DLD1 (cell line): Measurements from ENCODE around the gene AGTRAP.

Experiments used
- in situ Hi-C: cut with HindIII; loops from 2 replicates; pipeline ENCODE4 v1.10.0; 2017; ENCODE audit warnings: low sequenced_read_pairs

AGTRAP gene

DNA sequence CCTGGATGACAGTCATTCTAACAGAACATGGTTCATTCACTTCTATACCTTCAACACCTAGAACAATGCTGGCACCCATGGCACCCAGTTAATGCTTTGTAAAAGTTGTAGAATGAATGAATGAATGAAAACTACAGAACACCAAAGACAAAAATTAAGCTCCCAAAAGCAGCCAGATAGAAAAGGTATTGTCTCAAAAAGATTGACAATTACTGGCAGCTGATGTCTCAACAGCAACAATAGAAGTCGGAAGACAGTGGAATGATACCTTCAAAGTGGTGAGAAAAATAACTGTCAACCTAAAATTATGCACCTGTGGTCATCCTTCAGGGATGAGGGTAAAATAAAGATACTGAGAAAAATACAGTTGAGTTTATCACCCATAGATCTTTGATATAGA, 21.1 kb downstream of the AGTRAP start:
- in situ Hi-C loops = no loop called here

DNA sequence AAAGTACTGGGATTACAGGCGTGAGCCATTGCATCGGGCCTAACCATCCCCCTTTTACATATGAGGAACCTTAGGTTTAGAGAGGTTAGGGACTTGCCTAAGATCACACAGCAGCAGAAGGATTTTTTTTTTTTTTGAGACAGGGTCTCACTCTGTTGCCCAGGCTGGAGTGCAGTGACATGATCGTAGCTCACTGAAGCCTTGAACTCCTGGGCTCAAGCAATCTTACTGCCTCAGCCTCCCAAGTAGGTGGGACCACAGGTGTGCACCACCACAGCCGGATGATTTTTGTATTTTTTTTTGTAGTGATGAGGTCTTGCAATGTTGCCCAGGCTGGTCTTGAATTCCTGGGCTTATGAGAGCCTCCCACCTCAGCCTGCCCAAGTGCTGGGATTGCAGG, 23.9 kb downstream of the AGTRAP start:
- in situ Hi-C loops = no loop called here

- in situ Hi-C loops = no loop called here
Observed at GRCh38 chr1:11761285-11761684, 25.3 kb downstream of the AGTRAP start.

DNA sequence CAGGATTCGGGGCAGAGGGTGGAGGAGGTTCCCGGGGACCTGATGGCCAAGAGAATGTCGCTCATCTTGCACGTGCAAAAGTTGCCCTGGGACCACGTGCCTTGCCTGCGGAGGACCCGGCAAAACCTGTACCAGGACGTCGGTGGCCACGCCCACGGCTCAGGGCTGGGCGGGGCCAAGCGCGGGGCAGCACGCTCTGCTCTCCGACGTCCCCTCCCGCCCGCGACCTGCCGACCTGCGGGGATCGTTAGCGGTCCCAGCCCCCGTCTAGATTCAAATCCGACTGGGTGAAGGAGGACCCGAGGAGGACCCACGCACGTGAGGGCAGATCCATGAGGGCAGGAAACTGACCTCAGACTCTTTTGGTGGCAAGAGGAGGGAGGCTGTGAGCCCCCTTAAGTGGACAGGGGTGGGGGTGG, 26.1 kb downstream of the AGTRAP start, which contains the start of gene C1orf167:
C1orf167 (plus strand) TSS at position 206 of the 419 bp plus-strand sequence. CDS start 2,208 bp downstream, outside the sequence.
- in situ Hi-C loops = no loop called here

DNA sequence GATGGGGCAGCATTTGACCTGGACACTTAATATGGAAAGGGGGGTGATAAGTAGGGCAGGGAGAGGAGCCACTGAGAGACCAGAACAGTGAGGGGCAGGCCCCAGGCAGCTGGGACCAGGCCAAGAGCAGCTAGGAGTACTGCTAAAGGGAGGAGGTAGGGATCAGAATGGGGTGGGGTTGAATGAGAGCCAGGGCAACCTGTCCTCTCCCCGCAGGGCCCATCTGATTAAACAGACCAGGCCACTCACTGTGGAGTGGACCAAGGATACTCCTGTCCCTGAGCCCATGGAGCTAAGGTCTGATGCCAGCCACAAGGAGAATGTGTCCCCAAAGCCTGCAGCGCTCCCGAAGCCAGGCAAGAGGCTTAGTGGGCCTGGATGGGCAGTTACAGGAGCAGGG, 28.2 kb downstream of the AGTRAP start:
- in situ Hi-C loops = no loop called here

GRCh38 chr1:11764519-11764918, 28.6 kb downstream of the AGTRAP start:
- in situ Hi-C loops = no loop called here

- in situ Hi-C loops = no loop called here
Observed at GRCh38 chr1:11765661-11766428, 29.9 kb downstream of the AGTRAP start.

DNA sequence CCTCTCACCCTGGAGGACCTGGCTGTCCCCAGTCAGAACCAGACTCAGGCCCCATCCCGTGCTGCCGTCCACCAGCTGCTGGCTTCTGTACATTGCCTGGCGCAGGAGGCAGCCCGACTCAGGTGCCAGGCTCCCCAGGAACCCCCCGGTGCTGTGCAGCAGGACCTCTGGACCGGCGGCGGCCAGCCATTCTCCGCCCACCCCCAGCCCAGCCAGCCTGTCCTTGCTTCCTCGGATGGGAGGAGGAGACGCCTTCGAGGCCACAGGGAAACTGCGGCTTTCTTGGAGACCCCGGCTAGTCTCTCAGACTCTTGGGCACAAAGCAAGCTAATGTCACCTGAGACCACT, 30.5 kb downstream of the AGTRAP start:
- in situ Hi-C loops = no loop called here

DNA sequence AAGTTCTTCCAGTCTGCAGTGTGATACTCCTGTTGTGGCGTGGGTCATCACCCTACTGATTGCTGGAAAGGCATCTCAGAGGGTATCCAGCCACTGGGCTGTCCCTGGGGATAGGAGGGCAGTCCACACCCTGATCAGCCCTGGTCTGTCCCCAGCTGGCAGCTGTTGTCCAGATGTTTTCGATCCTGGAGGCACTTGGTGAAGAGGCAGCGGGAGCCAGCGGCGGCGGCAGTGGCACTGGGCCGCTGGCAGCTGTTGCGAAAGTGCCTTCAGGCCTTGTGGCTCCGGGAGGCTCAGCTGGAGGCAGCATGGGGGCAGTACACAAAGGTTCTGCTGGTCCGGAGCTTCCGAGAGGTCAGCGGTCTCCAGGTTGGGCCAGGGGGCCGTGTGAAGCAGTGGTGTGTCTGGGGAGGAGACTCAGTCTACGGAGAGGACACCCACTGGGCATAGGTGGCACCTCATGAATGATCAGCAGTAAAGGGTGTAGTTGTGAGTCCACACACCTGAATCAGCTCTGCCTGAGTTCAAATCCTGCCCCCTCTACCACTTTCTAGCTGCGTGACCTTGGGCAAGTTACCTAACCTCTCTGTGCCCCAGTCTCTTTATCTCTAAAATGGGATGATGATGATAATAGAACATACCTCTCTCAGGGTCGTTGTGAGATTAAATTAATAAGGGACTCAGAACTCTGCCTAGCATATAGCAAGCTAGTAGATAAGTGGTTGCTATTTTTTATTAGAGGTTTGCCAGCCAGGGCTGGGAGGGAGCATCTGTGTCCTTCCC, 32.2 kb downstream of the AGTRAP start:
- in situ Hi-C loops = no loop called here

DNA sequence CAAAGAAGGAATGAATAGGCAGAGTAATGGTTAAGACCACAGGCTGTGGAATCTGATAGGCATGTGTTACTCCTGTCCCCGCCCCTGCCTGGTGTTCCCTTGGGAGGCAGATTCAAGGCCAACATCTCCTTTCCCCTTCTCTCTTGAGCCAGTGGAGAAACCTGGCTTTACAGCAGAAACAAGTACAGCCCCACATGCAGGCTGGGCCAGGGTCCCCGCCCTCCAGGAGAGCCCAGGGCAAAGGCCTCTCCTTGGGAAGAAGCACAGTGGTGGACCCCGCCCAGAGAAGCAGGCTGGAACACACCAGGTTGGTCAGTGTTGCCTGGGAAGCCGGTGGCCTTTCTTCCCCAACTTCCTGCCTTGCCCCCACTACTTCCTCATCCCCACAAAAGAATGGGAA, 32.9 kb downstream of the AGTRAP start:
- in situ Hi-C loops = no loop called here

- in situ Hi-C loops = no loop called here
Observed at GRCh38 chr1:11769274-11769673, 33.3 kb downstream of the AGTRAP start.

DNA sequence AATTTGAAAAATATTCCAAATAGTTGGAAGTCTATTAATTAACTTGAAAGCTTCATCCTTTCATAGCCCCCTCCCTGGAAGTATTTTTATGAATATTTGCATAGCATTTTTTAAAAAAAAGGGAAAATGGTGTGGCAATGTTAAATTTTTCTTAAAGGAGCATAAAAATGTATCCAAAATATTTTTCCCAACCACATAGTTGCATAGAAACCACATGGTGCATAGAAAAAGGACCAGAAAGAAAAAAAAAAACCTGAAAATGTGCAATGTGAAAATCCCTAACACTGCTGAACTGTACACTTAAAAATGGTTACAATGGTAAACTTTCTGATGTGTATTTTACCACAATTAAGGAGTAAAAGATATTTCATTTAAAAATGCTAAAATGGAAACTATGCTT, 34.1 kb downstream of the AGTRAP start:
- in situ Hi-C loops = no loop called here

DNA sequence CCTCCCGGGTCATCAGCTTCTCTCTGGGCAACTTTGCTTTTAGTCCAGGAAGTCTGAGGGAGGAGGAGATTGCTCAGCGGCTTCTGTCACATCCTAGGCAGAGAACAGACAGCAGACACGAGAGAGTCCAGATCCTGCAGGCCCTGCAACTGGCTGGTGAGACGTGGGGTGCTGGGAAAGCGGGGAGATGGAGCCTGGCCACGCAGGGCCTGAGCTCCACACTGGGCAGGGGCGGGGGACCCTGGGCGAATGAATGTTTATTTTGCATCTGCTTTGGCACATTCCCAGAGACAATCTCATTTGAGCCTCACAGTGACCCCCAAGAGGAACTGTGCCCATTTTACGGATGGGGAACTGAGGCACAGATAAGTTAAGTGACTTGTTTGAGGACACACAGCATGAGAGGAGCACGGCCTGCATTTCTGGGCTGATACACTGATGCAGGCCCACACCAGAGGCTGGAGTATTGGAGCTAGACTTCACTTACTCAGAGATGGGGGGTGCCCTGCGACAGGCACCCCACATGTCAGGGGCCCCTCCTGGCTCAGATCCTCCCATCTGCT, 35.6 kb downstream of the AGTRAP start:
- in situ Hi-C loops = no loop called here

DNA sequence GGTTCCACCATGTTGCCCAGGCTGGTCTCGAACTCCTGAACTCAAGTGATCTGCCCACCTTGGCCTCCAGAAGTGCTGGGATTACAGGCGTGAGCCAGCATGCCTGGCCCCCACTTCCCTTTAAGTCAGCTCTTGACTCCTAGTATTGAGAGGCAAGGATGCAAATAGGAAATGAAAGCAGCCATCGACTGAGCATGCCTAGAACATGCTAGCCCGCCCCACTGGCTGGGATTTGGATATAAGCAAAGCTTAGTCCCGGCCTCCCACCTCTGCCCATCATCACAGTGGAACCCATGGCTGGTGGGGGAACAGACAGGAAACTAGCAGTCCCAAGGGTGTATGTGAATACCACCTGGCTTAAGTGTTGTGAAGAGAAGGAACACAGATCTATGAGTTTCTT, 36.5 kb downstream of the AGTRAP start:
- in situ Hi-C loops = no loop called here

DNA sequence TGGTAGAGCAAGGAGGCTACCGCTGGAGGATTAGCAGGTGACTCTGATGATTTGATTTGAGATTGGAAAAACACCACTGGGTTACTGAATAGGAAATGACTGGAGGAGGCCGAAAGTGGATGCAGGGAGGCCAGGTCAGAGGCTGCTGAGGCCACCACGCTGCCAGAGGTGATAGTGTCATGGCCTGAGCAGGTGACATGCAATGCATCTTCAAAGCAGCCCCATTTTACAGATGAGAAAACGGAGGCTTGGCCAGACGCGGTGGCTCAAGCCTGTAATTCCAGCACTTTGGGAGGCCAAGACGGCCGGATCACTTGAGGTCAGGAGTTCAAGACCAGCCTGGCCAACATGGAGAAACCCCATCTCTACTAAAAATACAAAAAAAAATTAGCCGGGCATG, 38.8 kb downstream of the AGTRAP start:
- in situ Hi-C loops = no loop called here

DNA sequence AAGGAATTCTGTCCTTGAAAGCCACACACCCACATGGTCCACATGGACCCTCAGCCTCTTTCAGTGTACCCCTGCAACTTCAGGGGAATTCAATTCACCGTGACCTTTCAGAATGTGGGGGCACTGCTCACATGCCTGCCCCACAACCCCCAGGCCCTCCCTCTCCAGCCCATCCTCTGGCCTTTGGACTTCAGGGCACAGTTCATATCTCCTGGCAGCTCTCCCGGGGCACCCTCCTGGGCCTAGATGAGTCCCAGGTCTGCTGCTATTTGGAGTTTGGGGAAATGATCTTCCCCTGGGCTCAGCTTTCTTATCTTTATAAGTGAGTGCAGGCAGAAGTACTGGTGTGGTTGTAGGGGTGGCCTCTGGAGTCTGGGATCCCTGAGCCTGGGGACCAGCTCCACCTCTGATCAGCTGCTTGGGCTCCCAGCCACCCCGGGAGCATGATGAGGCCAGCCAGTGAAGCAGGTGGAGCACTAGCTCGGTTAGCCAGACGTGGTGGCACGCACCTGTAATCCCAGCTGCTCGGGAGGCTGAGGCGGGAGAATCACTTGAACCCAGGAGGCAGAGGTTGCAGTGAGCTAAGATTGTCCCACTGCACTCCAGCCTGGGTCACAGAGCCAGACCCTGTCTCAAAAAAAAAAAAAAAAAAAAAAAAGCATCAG, 41.9 kb downstream of the AGTRAP start:
- in situ Hi-C loops = no loop called here

- in situ Hi-C loops = no loop called here
Observed at GRCh38 chr1:11778336-11778735, 42.4 kb downstream of the AGTRAP start.

- in situ Hi-C loops = no loop called here
Observed at GRCh38 chr1:11778844-11779623, 43.1 kb downstream of the AGTRAP start.

GRCh38 chr1:11779715-11780379, 43.9 kb downstream of the AGTRAP start:
- in situ Hi-C loops = no loop called here
